ENCODE results near the gene KCNIP2. TPM values are rescaled to one million over a fixed set of nuclear protein-coding genes. Genes with fewer than 3 reads are reported as not detected.

Gene KCNIP2
- total and polyA plus RNA-seq, 2 of the 13 experiments (the other 11 are each of a cell fraction or from before 2014, with no cell fraction given) = 0.42 to 0.70 TPM

DNA sequence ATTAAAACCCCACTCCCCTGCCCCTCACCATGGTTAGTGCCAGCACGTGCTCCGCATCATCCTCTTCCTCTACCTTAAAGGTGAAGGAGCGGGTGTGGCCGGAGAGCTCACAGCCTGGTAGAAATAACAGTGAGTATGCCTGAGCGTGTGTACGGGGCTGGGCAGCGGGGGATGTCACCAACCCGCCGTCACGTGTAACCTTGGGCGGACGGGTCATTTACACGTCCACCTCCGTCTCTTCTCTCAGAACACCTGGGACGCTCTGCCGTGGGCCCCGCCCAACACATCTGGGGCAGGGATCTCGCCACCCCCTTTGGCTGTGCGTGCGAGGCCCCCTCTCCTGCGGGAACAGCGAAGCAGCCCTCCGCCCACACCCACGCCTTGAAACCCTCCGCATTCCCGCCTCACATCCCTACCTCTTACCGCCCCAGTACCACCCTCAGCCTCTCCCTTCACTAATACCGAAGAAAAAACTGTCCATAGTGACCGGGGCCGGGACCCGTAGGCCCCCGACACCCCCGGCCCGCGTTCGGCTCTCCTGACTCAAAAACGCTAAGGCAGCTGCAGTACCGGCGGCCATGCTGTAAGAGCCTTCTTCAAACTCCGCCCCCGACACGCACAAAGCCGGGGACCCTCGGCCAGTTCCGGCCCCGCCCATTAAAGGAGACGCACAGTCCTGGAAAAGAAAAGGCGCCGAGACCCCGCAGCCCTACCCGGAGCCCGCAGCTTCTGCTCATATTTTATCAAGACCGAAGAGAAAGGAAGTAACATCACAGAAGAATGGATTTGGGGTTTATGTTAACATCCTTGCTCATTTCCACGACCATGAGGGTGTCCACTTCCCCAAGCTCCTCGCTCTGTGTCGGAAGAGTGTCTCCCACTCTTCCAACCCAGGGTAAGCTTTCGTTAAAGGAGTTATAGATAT is 60.5 kb downstream of the KCNIP2 start, which contains the start of gene NPM3 (continued):
- TF ChIP-seq PRDM4 (CRISPR knock-in tag; IDR thresholded peaks at IDR 0.05; ENCODE audit: borderline replicate concordance) = no peak
- peak; percentile 72; the same call in 1 of the 2 replicates for TF ChIP-seq HOXA3 (CRISPR knock-in tag; IDR thresholded peaks at IDR 0.05)
- TF ChIP-seq NFATC3 (CRISPR knock-in tag; IDR thresholded peaks at IDR 0.05) = no peak
- TF ChIP-seq KAT7 (CRISPR knock-in tag; IDR thresholded peaks at IDR 0.05; ENCODE audit: borderline replicate concordance) = 0 out of 2 replicates have a peak, but pooled peaks have one; percentile 25
- TF ChIP-seq ZNF557 (CRISPR knock-in tag; IDR thresholded peaks at IDR 0.05) = 0 out of 2 replicates have a peak, but pooled peaks have one; percentile 39
- TF ChIP-seq KLF12 (CRISPR knock-in tag; IDR thresholded peaks at IDR 0.05; ENCODE audit: borderline replicate concordance) = 0 out of 2 replicates have a peak, but pooled peaks have one; percentile 51
- peak; percentile 23; the same call in 1 of the 2 replicates for TF ChIP-seq KDM3A (CRISPR knock-in tag; IDR thresholded peaks at IDR 0.05; ENCODE audit: low read depth)
- TF ChIP-seq ASH2L (IDR thresholded peaks at IDR 0.05; ENCODE audit: insufficient read length, low read depth, low read length) = peak; percentile 67
- TF ChIP-seq STAT6 (CRISPR knock-in tag; IDR thresholded peaks at IDR 0.05; ENCODE audit: borderline replicate concordance) = no peak
- no peak for TF ChIP-seq THAP8 (CRISPR knock-in tag; IDR thresholded peaks at IDR 0.05; ENCODE audit: borderline replicate concordance)
- TF ChIP-seq FOXK2 (IDR thresholded peaks at IDR 0.05) = no peak
- peak; percentile 44; the same call in 1 of the 2 replicates for TF ChIP-seq KLF6 (CRISPR knock-in tag; IDR thresholded peaks at IDR 0.05)
- TF ChIP-seq, protein P1, sequence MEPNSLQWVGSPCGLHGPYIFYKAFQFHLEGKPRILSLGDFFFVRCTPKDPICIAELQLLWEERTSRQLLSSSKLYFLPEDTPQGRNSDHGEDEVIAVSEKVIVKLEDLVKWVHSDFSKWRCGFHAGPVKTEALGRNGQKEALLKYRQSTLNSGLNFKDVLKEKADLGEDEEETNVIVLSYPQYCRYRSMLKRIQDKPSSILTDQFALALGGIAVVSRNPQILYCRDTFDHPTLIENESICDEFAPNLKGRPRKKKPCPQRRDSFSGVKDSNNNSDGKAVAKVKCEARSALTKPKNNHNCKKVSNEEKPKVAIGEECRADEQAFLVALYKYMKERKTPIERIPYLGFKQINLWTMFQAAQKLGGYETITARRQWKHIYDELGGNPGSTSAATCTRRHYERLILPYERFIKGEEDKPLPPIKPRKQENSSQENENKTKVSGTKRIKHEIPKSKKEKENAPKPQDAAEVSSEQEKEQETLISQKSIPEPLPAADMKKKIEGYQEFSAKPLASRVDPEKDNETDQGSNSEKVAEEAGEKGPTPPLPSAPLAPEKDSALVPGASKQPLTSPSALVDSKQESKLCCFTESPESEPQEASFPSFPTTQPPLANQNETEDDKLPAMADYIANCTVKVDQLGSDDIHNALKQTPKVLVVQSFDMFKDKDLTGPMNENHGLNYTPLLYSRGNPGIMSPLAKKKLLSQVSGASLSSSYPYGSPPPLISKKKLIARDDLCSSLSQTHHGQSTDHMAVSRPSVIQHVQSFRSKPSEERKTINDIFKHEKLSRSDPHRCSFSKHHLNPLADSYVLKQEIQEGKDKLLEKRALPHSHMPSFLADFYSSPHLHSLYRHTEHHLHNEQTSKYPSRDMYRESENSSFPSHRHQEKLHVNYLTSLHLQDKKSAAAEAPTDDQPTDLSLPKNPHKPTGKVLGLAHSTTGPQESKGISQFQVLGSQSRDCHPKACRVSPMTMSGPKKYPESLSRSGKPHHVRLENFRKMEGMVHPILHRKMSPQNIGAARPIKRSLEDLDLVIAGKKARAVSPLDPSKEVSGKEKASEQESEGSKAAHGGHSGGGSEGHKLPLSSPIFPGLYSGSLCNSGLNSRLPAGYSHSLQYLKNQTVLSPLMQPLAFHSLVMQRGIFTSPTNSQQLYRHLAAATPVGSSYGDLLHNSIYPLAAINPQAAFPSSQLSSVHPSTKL (CRISPR knock-in tag; IDR thresholded peaks at IDR 0.05) = peak; percentile 46; the same call in 1 of the 2 replicates
- TF ChIP-seq KAT8 (CRISPR knock-in tag; IDR thresholded peaks at IDR 0.05) = peak; percentile 88
- TF ChIP-seq TOPORS (CRISPR knock-in tag; IDR thresholded peaks at IDR 0.05) = no peak
- TF ChIP-seq BRD4 (CRISPR knock-in tag; IDR thresholded peaks at IDR 0.05) = no peak
- TF ChIP-seq TAF1 (CRISPR knock-in tag; IDR thresholded peaks at IDR 0.05) = peak; percentile 64; the same call in 1 of the 2 replicates
- TF ChIP-seq ZSCAN20 (CRISPR knock-in tag; IDR thresholded peaks at IDR 0.05; ENCODE audit: borderline replicate concordance) = 0 out of 2 replicates have a peak, but pooled peaks have one; percentile 36
- TF ChIP-seq SP140L (CRISPR knock-in tag; IDR thresholded peaks at IDR 0.05; ENCODE audit: borderline replicate concordance) = no peak; the same call in 1 of the 2 replicates
